ENCODE data around the gene DCBLD2.

Gene DCBLD2

DNA sequence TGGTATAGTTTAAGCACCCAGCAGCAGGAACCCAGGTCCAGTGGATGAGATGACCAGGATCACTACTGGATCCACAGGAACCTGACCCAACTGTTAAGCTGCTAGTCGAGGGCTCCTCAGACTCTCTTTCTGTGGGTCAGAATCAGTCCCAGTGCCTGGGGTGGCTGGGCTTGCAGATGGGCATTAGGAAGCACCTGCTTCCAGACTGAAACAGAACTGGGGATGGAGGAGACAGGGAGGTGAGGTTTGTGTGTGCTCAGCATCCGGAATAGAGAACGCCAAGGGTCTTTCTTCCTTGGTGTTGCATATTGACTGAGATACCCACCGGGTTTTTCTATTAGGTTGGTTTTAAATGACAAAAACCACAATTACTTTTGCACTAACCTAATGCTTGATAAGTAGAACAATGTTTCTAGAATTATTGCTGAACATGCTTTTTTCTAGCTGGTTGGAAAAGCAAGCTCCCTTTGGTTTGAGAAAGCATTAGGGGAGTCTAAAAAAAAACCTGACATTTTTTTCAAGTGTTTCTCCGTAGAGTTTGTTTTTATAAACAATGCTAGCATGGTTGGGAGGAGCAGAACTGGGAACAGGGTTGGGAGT lies 137.6 kb downstream of the DCBLD2 start:
- DNase-seq, result no peak

DNA sequence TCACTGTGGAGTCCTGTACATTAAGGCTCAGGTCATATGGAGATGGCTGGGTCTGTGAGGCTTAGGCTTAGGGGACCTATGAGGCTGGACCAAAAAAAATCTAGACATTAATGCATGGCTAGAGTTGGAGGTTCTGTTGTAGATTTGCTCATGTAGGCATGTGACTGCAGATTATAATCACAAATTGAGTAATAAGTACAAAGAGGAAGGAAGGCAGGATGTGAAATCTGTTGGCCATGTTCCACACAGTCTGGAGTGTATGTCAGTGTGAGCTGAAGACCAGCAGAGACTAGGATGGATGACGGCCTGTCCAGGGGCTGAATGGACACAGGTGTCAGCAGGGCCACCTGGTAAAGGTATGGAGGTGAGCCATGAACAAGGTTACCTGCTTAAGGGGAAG lies 138.4 kb downstream of the DCBLD2 start, which contains the start of gene ST3GAL6:
Gene ST3GAL6 (plus strand): TSS at position 265 of the 400 bp plus-strand sequence. CDS start 5,101 bp downstream, outside the sequence.
- DNase-seq, result no peak

DNA sequence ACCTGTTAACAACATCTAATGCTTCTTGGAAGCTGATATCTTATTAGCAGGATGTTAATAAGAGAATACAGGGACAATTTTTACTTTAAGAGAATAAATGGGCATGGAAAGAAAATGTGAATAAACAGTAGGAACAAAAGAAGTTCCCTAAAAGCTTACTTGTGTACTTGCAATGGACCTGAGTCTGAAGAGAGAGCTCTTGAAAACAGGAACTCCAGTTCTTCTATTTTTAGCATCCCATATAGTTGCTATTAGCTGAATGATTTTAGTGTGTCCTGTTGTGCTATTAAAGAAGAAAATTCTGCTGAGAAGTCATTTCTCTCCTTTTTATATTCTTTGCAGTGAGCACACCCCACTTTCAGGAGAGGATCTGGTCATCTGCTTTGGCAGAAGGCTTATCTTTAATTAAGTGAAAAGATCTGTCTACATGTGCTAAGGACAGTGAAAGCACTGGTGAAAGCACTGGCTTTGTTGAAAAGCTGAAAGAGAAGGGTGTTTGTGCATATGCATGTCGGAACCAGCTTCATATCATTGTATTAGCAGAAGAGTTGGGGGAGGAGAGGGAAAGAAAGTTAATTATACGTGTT lies 139.8 kb downstream of the DCBLD2 start:
- no peak for DNase-seq

DNA sequence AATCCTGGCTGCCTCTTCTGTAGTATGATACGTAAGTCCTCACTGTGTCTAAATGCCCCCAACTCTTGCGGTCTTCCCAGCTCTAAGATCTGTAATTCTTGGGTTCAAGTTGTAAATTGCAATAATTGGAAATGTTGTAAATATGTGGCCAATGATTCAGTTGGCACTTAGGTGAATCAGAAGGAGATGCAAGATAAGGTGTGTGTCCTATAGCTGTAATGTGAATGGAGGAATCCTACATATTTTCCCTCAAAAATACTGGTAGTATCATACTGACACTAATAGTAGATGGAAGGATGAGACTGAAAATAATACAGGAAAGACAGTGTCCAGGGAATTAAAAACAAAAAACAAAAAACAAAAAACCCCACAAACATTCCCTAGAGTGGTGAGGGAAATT lies 141.9 kb downstream of the DCBLD2 start:
- DNase-seq, result no peak

DNA sequence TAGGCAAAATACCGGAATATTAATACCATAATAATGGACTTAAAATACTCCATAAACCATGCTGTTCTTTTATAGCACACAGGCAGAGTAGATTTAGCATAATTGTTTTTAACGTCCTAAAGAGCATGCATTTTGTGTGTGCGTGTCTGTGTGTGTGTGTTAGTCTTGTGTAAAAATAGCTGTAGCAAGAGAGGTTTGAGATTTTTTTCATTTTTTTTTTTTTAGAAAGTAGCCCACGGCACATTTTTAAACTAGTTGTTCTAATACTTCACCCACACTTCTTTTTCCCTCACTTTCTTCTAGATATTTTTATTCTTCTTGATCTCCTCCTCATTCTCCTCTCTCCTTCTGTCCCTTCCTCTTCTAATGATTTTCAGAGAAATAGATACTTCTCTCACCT lies 145.9 kb downstream of the DCBLD2 start:
- no peak for DNase-seq

DNA sequence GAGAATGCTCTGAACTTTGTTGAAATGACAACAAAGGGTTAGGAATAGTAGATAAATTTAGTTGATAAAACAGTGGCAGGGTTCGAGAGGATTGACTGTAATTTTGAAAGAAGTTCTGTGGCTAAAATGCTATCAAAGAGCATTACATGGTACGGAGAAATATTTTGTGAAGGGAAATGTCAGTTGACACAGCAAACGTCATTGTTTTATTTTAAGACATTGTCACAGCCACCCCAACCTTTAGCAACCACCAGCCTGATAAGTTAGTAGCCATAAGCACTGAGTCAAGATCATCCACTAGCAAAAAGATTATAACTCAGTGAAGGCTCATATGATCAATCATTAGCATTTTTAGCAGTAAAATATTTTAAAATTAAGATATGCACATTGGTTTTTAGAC lies 147.0 kb downstream of the DCBLD2 start:
- DNase-seq, result no peak

DNA sequence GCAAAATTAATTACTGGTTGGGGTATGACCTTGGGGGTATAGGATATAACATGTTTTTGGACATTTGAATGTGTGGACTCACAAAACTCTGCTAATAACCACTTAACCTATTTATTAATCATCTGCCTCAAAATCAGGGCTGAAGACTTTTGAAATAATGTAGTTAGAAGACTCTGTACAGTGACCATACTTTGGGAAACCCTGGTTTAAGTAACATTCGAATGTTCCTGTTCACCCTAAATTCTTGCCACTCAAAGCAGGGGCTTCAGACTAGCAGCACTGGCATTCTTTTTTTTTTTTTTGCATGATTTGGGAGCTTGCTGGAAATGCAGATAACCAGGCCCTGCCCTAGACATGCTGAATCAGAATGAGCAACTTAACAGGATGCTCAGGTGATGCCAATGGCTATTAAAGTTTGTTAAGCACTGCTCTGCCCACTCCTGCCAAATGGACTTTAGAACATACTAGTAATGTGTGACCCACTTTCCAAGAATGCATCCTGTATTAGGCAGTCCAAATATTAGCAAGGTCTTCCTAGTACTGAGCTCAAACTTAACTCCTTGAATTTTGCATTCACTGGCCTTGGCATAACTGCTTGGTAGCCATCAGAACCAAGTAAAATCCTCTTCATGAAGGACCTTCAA lies 151.1 kb downstream of the DCBLD2 start:
- DNase-seq, result no peak

DNA sequence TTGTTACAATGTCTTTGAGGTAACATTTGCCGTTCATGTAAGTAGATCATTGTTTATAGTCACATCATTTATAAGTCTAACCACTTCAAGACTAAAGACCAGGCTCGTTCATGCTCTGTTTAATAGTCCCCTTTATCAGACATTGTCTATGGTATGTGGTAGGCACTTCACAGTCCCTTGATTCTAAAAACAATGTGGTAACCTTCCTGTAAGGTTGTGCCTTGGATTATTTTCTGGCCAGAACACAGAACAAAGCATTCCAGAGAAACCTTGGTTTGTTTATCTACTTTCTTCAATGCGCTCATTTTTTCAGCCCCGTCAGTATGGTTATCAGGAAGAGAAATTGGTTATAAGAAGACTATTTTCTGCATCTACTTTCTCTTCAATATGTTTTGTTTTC lies 154.6 kb downstream of the DCBLD2 start:
- DNase-seq, result no peak

DNA sequence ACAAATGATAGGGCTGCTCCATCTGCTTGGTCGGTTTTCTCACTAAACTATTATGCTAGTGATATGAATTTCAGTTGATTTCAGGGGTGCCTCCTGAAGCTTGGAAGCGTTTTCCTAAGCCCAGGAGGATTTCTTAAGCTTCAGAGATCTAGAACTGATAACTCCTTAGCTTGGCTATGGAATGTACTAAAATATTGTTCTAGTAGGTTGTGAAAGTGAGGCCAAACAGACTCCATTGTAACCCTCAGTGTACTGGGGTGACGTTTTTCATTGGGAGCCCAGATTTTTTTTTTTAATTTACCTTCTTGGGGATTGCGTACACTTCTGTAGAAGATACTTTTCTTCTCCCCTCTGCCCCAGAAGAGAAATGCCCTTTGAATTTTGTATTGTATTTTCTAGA lies 155.4 kb downstream of the DCBLD2 start:
- DNase-seq, result no peak

Data from GDM1 (cell line).